Upper lobe of right lung (tissue), 1 donor: ENCODE measurements around the gene HNF1A. TPM values are rescaled to one million over a fixed set of nuclear protein-coding genes. Genes with fewer than 3 reads are reported as not detected.
A peak's percentile ranks its signal among the peaks of the same experiment; 100 is the strongest.

Source experiments
- ATAC-seq: fragments of 200-7000 bp; cut with Tn5 transposase; one replicate; pipeline ENCODE4 v1.9.1; 2020; ENCODE audit warnings: mild to moderate bottlenecking, moderate library complexity
- DNase-seq: peaks from one replicate; pipeline ENCODE4 v3.0.0-alpha.2; 2020
- H3K27ac ChIP-seq: fragments of 200-600 bp; one replicate; pipeline ENCODE4 v1.8.0; 2022
- H3K27me3 ChIP-seq: fragments of 200-600 bp; one replicate; pipeline ENCODE4 v1.8.0; 2022; ENCODE audit warnings: mild to moderate bottlenecking
- H3K36me3 ChIP-seq: fragments of 200-600 bp; one replicate; pipeline ENCODE4 v1.8.0; 2022
- H3K4me1 ChIP-seq: fragments of 200-600 bp; one replicate; pipeline ENCODE4 v1.8.0; 2022
- H3K4me3 ChIP-seq: fragments of 200-600 bp; one replicate; pipeline ENCODE4 v1.8.0; 2022; ENCODE audit warnings: mild to moderate bottlenecking
- H3K9me3 ChIP-seq: fragments of 200-600 bp; one replicate; pipeline ENCODE4 v1.8.0; 2022
- intact Hi-C: fragments of 100-400 bp; cut with DNase I; formaldehyde crosslinking; loops from one replicate; pipeline ENCODE4 v1.11.0; 2022
- total RNA-seq: library from RNA; stranded (reverse); fragmentation: NEBNext Ultra II Directional; extraction: Animal tissue kit (Norgen Biotek cat#: 25700); gene quantifications from one replicate; pipeline ENCODE4 v1.2.1, GENCODE V29; 2021
- TF ChIP-seq, protein P1 (sequence below): fragments of 200-600 bp; IDR thresholded peaks from one replicate; pipeline ENCODE4 v1.8.0; 2022; ENCODE audit warnings: antibody characterized with exemption
- donor health status: DM: no; HTN: yes; CAD: no; lungs with severe emphysema.

HNF1A gene
- total RNA-seq, 1 donor from 2014 or later = not detected

DNA sequence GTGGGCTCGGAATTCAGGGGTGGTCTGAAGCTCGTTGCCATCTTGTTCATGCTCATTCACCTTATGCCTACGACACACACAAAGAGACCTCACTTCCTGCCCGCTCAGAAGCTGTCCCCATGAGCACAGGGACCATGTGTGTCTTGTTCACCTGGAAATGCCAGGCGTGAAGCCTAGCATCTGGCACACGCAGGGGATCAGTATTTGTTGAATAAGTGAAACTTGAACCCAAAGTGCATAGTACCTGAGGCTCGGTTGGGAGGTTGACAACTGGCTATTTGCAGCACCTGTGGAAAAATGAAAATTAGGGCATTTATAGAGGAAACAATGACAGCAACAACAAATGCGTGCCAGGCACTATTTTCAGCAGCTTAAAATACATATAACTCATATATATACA, 32.5 kb downstream of the HNF1A start:
- Histone ChIP-seq H3K27me3 (no peaks in the 10 kb centered on the region), H3K27ac (no peak overlapping the region), H3K9me3 (no peaks in the 10 kb centered on the region), H3K4me3 (no peak overlapping the region), H3K4me1 (peaks cover 7% of the 10 kb centered on the region), H3K36me3 (peaks cover 56% of the 10 kb centered on the region)
- TF ChIP-seq, protein P1, sequence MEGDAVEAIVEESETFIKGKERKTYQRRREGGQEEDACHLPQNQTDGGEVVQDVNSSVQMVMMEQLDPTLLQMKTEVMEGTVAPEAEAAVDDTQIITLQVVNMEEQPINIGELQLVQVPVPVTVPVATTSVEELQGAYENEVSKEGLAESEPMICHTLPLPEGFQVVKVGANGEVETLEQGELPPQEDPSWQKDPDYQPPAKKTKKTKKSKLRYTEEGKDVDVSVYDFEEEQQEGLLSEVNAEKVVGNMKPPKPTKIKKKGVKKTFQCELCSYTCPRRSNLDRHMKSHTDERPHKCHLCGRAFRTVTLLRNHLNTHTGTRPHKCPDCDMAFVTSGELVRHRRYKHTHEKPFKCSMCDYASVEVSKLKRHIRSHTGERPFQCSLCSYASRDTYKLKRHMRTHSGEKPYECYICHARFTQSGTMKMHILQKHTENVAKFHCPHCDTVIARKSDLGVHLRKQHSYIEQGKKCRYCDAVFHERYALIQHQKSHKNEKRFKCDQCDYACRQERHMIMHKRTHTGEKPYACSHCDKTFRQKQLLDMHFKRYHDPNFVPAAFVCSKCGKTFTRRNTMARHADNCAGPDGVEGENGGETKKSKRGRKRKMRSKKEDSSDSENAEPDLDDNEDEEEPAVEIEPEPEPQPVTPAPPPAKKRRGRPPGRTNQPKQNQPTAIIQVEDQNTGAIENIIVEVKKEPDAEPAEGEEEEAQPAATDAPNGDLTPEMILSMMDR = no peak
- no peak for DNase-seq
- no peak for ATAC-seq
- intact Hi-C loops = no loop called here

DNA sequence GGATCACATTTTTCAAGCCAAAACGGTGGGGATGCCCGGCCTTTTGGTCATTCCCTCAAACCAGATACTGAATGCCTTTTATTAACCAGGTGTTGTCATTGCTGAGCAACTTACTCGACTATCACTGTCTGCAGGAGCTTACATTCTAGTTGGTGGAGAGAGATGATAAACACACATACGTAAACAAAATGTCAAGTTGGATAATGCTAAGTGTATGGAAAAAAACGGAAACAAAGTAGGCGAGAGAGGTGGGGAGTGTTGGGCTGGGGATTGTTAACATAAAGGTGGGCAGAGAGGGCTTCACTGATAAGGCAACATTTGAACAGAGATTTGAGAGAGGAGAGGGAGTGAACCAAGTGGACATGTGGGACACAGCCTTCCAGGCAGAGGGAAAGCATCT, 33.5 kb downstream of the HNF1A start:
- Histone ChIP-seq H3K36me3 (peaks cover 51% of the 10 kb centered on the region), H3K4me1 (peaks cover 7% of the 10 kb centered on the region), H3K4me3 (no peak overlapping the region), H3K27ac (no peak overlapping the region), H3K9me3 (no peaks in the 10 kb centered on the region), H3K27me3 (no peaks in the 10 kb centered on the region)
- intact Hi-C loops = no loop called here
- ATAC-seq (no peak), DNase-seq (no peak)
- TF ChIP-seq, protein P1 = no peak

DNA sequence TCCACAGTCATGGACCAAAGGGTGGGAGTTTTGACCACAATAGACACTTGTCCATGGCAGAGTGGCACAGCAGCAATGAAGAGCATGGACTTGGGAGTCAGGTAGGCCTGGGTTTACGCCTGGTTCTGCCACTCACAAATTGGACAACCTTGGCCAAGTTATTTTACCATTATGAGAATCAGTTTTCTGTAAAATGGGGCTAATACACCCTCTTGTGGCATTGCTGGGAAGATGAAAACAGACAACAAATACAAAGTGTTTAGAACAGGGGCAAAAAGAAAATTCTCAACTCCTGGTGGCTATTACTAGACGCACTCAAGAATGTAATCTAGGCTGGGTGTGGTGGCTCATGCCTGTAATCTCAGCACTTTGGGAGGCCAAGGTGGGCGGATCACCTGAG, 35.4 kb downstream of the HNF1A start:
- peaks cover 7% of the 10 kb centered on the region for H3K4me1 ChIP-seq
- no peaks in the 10 kb centered on the region for H3K27me3 ChIP-seq
- H3K4me3 ChIP-seq = no peak overlapping the region
- TF ChIP-seq, protein P1 = no peak
- ATAC-seq (no peak), DNase-seq (no peak)
- peaks cover 34% of the 10 kb centered on the region for H3K36me3 ChIP-seq
- no peaks in the 10 kb centered on the region for H3K9me3 ChIP-seq
- intact Hi-C loops = no loop called here
- no peak overlapping the region for H3K27ac ChIP-seq

DNA sequence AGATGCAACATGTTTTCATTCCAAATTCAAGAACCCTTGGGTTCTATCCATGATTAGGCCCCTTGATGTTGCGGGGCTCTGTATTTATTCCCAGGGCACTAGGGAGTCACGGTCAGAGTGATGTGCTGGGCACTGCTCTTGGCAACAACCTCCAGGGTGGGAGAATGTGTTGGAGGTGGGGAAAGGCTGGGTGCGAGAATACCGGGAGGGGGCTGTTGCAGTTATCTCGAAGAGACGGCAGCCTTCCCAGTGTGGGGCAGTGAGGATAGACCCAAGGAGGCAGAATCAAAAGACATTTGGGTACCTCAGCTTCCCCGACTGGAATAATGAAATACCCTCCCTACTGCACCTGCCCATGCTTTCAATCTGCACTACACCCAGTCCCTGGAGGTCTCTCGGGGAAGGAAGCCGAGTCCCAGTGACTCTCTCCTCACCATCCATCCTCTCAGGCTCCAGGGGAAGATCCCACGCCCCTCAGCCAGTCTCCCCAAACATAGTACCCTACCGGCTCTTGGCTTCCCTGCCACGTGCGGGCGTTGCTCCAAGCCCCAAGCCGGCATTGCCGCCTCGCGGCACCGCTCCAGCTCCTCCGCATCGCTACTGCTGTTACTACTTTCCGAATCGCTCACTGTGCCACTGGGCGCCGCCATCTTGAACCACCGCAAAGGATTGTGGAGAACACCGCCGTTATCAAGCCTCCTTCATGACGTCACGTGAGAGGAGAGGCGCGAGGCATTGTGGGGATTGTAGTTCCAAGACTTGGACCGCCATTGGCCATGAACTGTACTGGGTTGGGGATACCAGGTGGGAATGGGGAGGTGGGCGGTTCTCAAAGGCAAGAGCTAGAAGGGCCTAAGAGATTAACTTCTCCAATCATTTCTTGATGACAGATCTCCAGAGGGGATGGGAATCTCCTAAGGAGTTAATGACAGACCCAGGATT, 37.8 kb downstream of the HNF1A start, which contains the start of gene C12orf43:
C12orf43 (minus strand) TSS at position 663 of the 942 bp plus-strand sequence; CDS start at position 650, 13 bp downstream.
- H3K4me3 ChIP-seq = peak within 1 kb of the TSS; percentile 71
- ATAC-seq (peak; percentile 98), DNase-seq (peak; percentile 92)
- H3K27me3 ChIP-seq = no peaks in the 10 kb centered on the region
- intact Hi-C loops = no loop called here
- H3K36me3 ChIP-seq = peaks cover 10% of the 10 kb centered on the region
- H3K9me3 ChIP-seq = no peaks in the 10 kb centered on the region
- H3K4me1 ChIP-seq = peaks cover 7% of the 10 kb centered on the region
- TF ChIP-seq, protein P1 = no peak
- peak within 1 kb of the TSS; percentile 47 for H3K27ac ChIP-seq

DNA sequence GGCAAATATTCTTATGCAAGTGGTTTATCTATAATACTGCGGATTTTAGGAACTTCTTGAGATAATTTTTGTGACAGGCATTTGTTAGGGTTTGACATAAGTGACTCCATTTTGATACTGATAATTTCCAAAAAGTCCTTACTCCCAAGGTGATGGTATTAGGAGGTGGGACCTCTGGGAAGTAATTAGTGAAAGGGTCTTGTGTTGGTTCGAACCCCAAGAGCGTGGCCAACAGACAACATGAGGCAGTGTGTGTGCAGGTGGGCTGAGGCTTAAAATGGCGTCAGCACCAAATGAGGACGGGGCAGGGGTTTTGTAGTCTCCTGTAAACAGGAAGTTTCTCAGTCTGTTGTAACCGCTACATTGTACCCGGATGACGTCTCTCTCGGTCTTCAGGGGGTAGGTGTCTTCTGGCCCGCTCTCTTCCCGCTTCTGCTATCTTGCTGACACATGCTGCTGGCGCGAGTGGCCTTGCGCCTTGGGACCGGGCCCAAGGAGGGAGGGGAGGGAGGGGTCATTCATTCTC, 39.7 kb downstream of the HNF1A start:
- H3K9me3 ChIP-seq = no peaks in the 10 kb centered on the region
- no peak overlapping the region for H3K27ac ChIP-seq
- H3K4me1 ChIP-seq = peaks cover 7% of the 10 kb centered on the region
- H3K36me3 ChIP-seq = no peaks in the 10 kb centered on the region
- H3K4me3 ChIP-seq = no peak overlapping the region
- no peaks in the 10 kb centered on the region for H3K27me3 ChIP-seq
- intact Hi-C loops = no loop called here
- DNase-seq = peak; percentile 49
- TF ChIP-seq, protein P1 = no peak
- ATAC-seq = no peak
